Large intestine (tissue), 3 donors: ENCODE results near the gene SLC25A46. TPM values are rescaled to one million over a fixed set of nuclear protein-coding genes. Genes with fewer than 3 reads are reported as not detected.

Experiments
- DNase-seq, 2 donors: peaks; one replicate each; pipeline versions ENCODE4 v3.0.0 to v3.0.0-alpha.2; 2013
- H3K27ac ChIP-seq: one replicate; pipeline ENCODE4 v1.5.1; 2013; ENCODE audit warnings: low read length
- H3K27me3 ChIP-seq: 2 replicates; pipeline ENCODE4 v1.6.1; 2013; ENCODE audit warnings: low read length; ENCODE audit not compliant: control insufficient read depth, insufficient read depth
- H3K36me3 ChIP-seq: 2 replicates; pipeline ENCODE4 v1.6.1; 2013; ENCODE audit warnings: low read length; ENCODE audit not compliant: control insufficient read depth, insufficient read depth
- H3K4me1 ChIP-seq: one replicate; pipeline ENCODE4 v1.6.1; 2013; ENCODE audit warnings: low read length; ENCODE audit not compliant: control insufficient read depth, insufficient read depth
- H3K4me3 ChIP-seq: one replicate; pipeline ENCODE4 v1.5.1; 2013; ENCODE audit warnings: low read length
- H3K9me3 ChIP-seq: one replicate; pipeline ENCODE4 v1.6.1; 2013; ENCODE audit warnings: mild to moderate bottlenecking, low read depth, low read length, moderate library complexity; ENCODE audit not compliant: control insufficient read depth
- WGBS: methylation state at CpG from one replicate; pipeline ENCODE4 v1.1.5; 2013; ENCODE audit warnings: low lambda C conversion rate; ENCODE audit not compliant: insufficient coverage; 5-methylcytosine and 5-hydroxymethylcytosine counted together
- polyA plus RNA-seq: library from polyadenylated mRNA; unstranded; fragments of 120-200 nt; gene quantifications from one replicate; pipeline ENCODE4 v1.2.1, GENCODE V29; 2013

Gene SLC25A46
- polyA plus RNA-seq, 1 donor, result 48.3 TPM

- 80% methylated on average over 1 of the region's 1 CpG for WGBS
Measured at GRCh38 chr5:110752953-110753352, 14.1 kb downstream of the SLC25A46 start.

GRCh38 chr5:110753600-110753999 lies 14.8 kb downstream of the SLC25A46 start:
- H3K9me3 ChIP-seq, result no peaks in the 10 kb centered on the region
- H3K27ac ChIP-seq, result no peak overlapping the region
- 100% methylated on average over 1 of the region's 2 CpGs for WGBS
- peaks cover 16% of the 10 kb centered on the region for H3K36me3 ChIP-seq
- H3K27me3 ChIP-seq, result no peaks in the 10 kb centered on the region
- no peaks in the 10 kb centered on the region for H3K4me1 ChIP-seq
- H3K4me3 ChIP-seq, result no peak overlapping the region
- no peak for DNase-seq

More at GRCh38 chr5:110752953-110753352, 14.1 kb downstream of the SLC25A46 start:
- no peak for DNase-seq
- peaks cover 22% of the 10 kb centered on the region for H3K36me3 ChIP-seq
- no peaks in the 10 kb centered on the region for H3K9me3 ChIP-seq
- no peaks in the 10 kb centered on the region for H3K4me1 ChIP-seq
- H3K27me3 ChIP-seq, result no peaks in the 10 kb centered on the region
- H3K27ac ChIP-seq, result no peak overlapping the region
- no peak overlapping the region for H3K4me3 ChIP-seq

GRCh38 chr5:110754181-110754580 lies 15.4 kb downstream of the SLC25A46 start:
- no peak for DNase-seq
- H3K27me3 ChIP-seq, result no peaks in the 10 kb centered on the region
- H3K27ac ChIP-seq, result no peak overlapping the region
- no peaks in the 10 kb centered on the region for H3K4me1 ChIP-seq
- no peaks in the 10 kb centered on the region for H3K9me3 ChIP-seq
- H3K4me3 ChIP-seq, result no peak overlapping the region
- peaks cover 14% of the 10 kb centered on the region for H3K36me3 ChIP-seq

DNA sequence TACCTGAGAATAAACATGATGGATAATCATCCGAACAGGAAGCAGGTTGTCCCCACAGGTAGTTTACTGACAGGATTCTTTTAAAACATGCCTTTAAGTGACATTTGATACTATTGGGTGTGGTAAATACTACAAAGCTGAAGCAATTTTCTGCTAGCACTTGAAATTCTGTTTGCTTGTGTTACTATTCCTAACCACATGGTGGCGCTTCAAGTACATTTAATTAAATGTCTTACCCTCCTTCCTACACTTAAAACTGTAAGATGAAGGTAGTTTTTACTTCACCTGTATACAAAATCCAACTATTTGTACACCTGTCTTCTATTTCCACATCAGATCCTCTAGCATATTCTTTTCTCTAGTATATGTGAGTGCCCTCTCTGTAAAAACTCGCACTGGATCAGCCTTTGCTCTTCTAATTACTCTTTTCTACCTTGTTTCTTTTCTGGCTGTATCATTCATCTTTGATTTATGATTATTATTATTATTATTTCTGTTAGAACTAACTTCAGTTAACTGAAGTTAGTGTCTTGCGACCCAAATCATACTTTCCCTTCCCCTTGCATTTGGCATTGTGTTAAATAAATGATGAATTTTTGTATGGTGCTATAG lies 18.4 kb downstream of the SLC25A46 start:
- 57% methylated on average over 3 of the region's 4 CpGs for WGBS
- Histone ChIP-seq H3K27ac (no peak overlapping the region), H3K4me3 (no peak overlapping the region), H3K9me3 (no peaks in the 10 kb centered on the region), H3K36me3 (peaks cover 20% of the 10 kb centered on the region), H3K4me1 (no peaks in the 10 kb centered on the region), H3K27me3 (no peaks in the 10 kb centered on the region)
- DNase-seq, result peak in 1 of 2 donors; percentile 34

GRCh38 chr5:110760158-110760557 lies 21.4 kb downstream of the SLC25A46 start:
- no peaks in the 10 kb centered on the region for H3K27me3 ChIP-seq

DNA sequence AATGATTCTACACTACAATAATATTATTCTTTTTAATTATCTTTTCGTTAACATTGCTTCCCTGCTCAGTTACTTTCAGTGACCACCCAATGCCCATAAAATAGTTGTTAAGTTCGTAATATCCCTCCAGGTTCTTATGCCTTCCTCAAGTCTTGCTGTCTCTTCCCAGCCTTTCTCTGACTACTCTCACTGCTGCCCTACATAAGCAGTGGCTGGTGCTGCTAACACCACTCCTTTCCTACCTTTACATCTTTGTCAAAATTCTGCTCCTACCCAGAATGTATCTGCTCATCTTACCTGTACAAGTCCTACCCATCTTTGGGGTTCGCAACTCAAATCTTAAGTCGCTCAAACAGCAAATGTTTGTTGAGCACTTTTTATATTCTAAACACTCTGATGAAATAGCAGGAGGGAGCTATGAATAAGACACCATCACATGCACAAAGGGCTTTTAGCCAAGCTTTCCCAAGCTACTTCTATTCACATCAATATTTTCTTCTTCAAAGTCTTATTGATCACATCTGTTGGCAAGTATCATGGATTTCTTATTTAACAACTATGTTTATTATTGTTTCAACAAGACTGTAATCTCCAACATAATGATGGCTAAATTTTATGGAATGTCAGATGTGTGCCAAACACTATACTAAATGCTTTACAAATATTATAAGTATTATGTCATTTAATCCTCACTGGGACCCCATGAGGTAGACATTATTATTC lies 29.5 kb downstream of the SLC25A46 start:
- 86% methylated on average over 1 of the region's 4 CpGs for WGBS
- H3K36me3 ChIP-seq, result no peaks in the 10 kb centered on the region
- no peaks in the 10 kb centered on the region for H3K4me1 ChIP-seq
- H3K27me3 ChIP-seq, result no peaks in the 10 kb centered on the region
- no peaks in the 10 kb centered on the region for H3K9me3 ChIP-seq
- H3K4me3 ChIP-seq, result no peak overlapping the region
- DNase-seq, result no peak
- no peak overlapping the region for H3K27ac ChIP-seq

More at GRCh38 chr5:110760158-110760557, 21.4 kb downstream of the SLC25A46 start:
- Histone ChIP-seq H3K27ac (no peak overlapping the region), H3K4me1 (no peaks in the 10 kb centered on the region), H3K4me3 (no peak overlapping the region), H3K9me3 (no peaks in the 10 kb centered on the region), H3K36me3 (peaks cover 20% of the 10 kb centered on the region)
- no peak for DNase-seq
- 100% methylated on average over 1 of the region's 1 CpG for WGBS

DNA sequence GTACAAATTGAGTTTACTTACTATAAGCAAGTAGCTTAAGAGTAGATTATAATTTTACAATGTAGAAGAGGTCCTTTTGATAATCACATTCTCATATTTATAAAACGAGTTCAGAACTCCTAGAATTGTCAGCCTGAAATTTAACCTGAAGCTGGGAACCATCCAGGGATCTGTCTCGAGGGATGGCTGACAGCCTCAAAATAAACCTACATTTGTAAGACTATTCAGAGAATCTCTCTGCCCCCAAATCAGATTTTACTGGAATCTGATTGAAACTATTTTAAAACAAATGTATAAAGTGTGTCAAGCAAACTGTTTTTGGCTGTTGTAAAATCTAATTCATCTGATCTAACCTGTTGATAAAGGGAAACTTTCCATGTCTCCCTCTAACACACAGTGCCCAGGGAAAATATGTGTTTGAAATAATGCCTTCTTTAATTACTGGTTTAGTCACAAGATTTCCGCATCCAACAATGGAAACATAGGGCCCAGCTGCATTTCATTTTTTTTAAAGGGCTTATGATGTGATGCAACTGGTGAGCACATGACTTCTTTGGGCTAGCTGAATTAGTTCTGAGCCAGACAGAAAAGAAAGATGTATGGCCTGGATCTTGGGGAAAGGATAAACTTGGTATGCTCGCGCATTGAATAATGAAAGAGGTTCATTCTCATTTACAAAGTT lies 30.3 kb downstream of the SLC25A46 start:
- Histone ChIP-seq H3K36me3 (no peaks in the 10 kb centered on the region), H3K27me3 (no peaks in the 10 kb centered on the region), H3K4me1 (no peaks in the 10 kb centered on the region), H3K9me3 (no peaks in the 10 kb centered on the region), H3K27ac (no peak overlapping the region), H3K4me3 (no peak overlapping the region)
- no peak for DNase-seq
- 40% methylated on average over 1 of the region's 5 CpGs for WGBS

DNA sequence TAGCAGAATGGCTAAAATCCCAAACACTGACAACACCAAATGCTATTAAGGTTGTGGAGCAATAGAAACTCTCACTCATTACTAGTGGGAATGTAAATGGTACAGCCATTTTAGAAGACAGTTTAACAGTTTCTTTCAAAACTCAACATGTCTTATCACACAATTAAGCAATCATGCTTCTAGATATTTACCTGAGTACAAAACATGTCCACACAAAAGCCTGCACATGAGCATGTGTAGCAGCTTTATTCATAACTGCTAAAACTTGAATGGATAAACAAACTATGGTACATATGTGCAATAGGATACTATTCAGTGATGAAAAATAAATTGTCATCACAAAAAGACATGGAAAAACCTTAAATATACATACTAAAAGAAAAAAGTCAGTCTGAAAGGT lies 31.5 kb downstream of the SLC25A46 start:
- H3K27ac ChIP-seq, result no peak overlapping the region
- H3K9me3 ChIP-seq, result no peaks in the 10 kb centered on the region
- H3K27me3 ChIP-seq, result no peaks in the 10 kb centered on the region
- H3K4me3 ChIP-seq, result no peak overlapping the region
- DNase-seq, result no peak
- H3K36me3 ChIP-seq, result no peaks in the 10 kb centered on the region
- H3K4me1 ChIP-seq, result no peaks in the 10 kb centered on the region

DNA sequence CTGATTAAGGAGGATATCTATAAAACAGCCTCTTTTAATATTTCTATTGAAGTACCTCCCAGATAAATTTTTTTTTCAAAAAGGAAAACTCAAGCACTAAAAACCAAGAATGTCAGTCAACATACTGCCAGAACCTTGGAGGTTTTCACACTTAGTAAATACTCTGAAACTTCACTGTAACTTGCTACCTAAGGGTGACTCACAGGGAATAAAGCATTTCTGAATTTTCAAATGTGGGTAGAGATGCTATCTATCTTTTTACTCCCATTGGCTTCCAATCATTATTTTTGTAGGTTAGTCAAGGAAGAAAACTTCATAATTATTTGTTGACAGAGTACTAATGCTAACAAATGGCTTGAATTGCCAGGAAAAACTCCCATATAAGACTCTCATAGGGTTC lies 46.1 kb downstream of the SLC25A46 start:
- no peak overlapping the region for H3K27ac ChIP-seq
- H3K4me1 ChIP-seq, result no peaks in the 10 kb centered on the region
- DNase-seq, result no peak
- H3K27me3 ChIP-seq, result no peaks in the 10 kb centered on the region
- H3K36me3 ChIP-seq, result no peaks in the 10 kb centered on the region
- H3K4me3 ChIP-seq, result no peak overlapping the region
- no peaks in the 10 kb centered on the region for H3K9me3 ChIP-seq

DNA sequence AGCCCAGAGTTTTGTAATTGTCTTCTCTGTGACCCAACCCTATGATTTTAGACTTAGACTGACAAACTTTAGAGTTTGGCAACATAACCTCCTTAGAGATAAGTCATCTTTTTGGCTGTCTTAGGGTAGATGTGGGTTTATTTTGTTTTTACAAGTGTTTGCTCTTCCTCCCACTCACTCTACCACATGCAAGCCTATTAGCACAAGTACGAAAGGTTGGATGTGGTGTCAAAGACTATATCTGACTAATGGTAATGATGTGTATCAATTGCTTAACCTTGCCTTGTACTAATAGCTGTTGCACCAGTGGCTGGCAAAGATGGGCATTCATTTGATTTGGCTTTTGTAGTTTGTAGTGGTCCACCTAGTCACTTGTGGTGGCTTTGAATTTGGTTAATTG lies 46.5 kb downstream of the SLC25A46 start:
- no peak for DNase-seq
- no peaks in the 10 kb centered on the region for H3K36me3 ChIP-seq
- H3K4me3 ChIP-seq, result no peak overlapping the region
- no peak overlapping the region for H3K27ac ChIP-seq
- H3K27me3 ChIP-seq, result no peaks in the 10 kb centered on the region
- no peaks in the 10 kb centered on the region for H3K4me1 ChIP-seq
- WGBS, result no CpG with 5 or more reads among the region's 1 CpG
- no peaks in the 10 kb centered on the region for H3K9me3 ChIP-seq
